ENCODE measurements around the gene CRYBG2. TPM values are rescaled to one million over a fixed set of nuclear protein-coding genes. Genes with fewer than 3 reads are reported as not detected.

CRYBG2 gene
- total RNA-seq, 1 experiment from 2014 or later = 6.4 TPM

- Mint-ChIP-seq H3K27me3 (ENCODE audit: unreplicated experiment) (peaks cover 16% of the 10 kb centered on the region), H3K4me1 (ENCODE audit: low read depth, unreplicated experiment) (peaks cover 29% of the 10 kb centered on the region), H3K9me3 (ENCODE audit: low read depth, unreplicated experiment) (no peaks in the 10 kb centered on the region), H3K27ac (ENCODE audit: unreplicated experiment) (no peak overlapping the region), H3K4me3 (ENCODE audit: low read depth, unreplicated experiment) (no peak overlapping the region), H3K36me3 (ENCODE audit: insufficient read depth, unreplicated experiment) (peaks cover 14% of the 10 kb centered on the region)
- no peak for DNase-seq
- CTCF ChIA-PET = no interaction called here
- BruUV-seq (replicated peaks) = no TSS peak
- TF ChIP-seq CTCF (IDR thresholded peaks at IDR 0.05; ENCODE audit: unreplicated experiment) = no peak
- intact Hi-C loops (cut with micrococcal nuclease; ENCODE audit: unreplicated experiment) = loop anchor here (5.0 kb wide), 2 partner anchors 40 to 85 kb away; no protein-coding TSS in a partner anchor
These were observed 8.4 kb upstream of the CRYBG2 start for GRCh38 chr1:26362331-26362730.

- BruUV-seq (replicated peaks) = no TSS peak
- Mint-ChIP-seq H3K4me3 (ENCODE audit: low read depth, unreplicated experiment) (no peak overlapping the region), H3K4me1 (ENCODE audit: low read depth, unreplicated experiment) (peaks cover 35% of the 10 kb centered on the region), H3K27ac (ENCODE audit: unreplicated experiment) (no peak overlapping the region), H3K36me3 (ENCODE audit: insufficient read depth, unreplicated experiment) (peaks cover 14% of the 10 kb centered on the region), H3K9me3 (ENCODE audit: low read depth, unreplicated experiment) (no peaks in the 10 kb centered on the region), H3K27me3 (ENCODE audit: unreplicated experiment) (peaks cover 16% of the 10 kb centered on the region)
- intact Hi-C loops (cut with micrococcal nuclease; ENCODE audit: unreplicated experiment) = loop anchor here (5.0 kb wide), 2 partner anchors 39 to 84 kb away; no protein-coding TSS in a partner anchor
- TF ChIP-seq CTCF (IDR thresholded peaks at IDR 0.05; ENCODE audit: unreplicated experiment) = no peak
- DNase-seq = no peak
- CTCF ChIA-PET = no interaction called here
These were observed 7.7 kb upstream of the CRYBG2 start for GRCh38 chr1:26361605-26362122.

- TF ChIP-seq CTCF (IDR thresholded peaks at IDR 0.05; ENCODE audit: unreplicated experiment) = no peak
- no peak overlapping the region for H3K27ac Mint-ChIP-seq (ENCODE audit: unreplicated experiment)
- CTCF ChIA-PET = no interaction called here
- no TSS peak for BruUV-seq (replicated peaks)
- intact Hi-C loops (cut with micrococcal nuclease; ENCODE audit: unreplicated experiment) = loop anchor here (5.0 kb wide), 2 partner anchors 39 to 84 kb away; no protein-coding TSS in a partner anchor
- no peaks in the 10 kb centered on the region for H3K9me3 Mint-ChIP-seq (ENCODE audit: low read depth, unreplicated experiment)
- peaks cover 14% of the 10 kb centered on the region for H3K36me3 Mint-ChIP-seq (ENCODE audit: insufficient read depth, unreplicated experiment)
- H3K27me3 Mint-ChIP-seq (ENCODE audit: unreplicated experiment) = peaks cover 16% of the 10 kb centered on the region
- no peak overlapping the region for H3K4me3 Mint-ChIP-seq (ENCODE audit: low read depth, unreplicated experiment)
- no peak for DNase-seq
- H3K4me1 Mint-ChIP-seq (ENCODE audit: low read depth, unreplicated experiment) = peaks cover 40% of the 10 kb centered on the region
These were observed 7.1 kb upstream of the CRYBG2 start for GRCh38 chr1:26360807-26361604.

- DNase-seq = no peak
- TF ChIP-seq CTCF (IDR thresholded peaks at IDR 0.05; ENCODE audit: unreplicated experiment) = no peak
- Mint-ChIP-seq H3K4me3 (ENCODE audit: low read depth, unreplicated experiment) (peak overlapping the region; percentile 64), H3K9me3 (ENCODE audit: low read depth, unreplicated experiment) (no peaks in the 10 kb centered on the region), H3K27ac (ENCODE audit: unreplicated experiment) (peak overlapping the region; percentile 83), H3K4me1 (ENCODE audit: low read depth, unreplicated experiment) (peaks cover 46% of the 10 kb centered on the region), H3K36me3 (ENCODE audit: insufficient read depth, unreplicated experiment) (peaks cover 14% of the 10 kb centered on the region), H3K27me3 (ENCODE audit: unreplicated experiment) (peaks cover 11% of the 10 kb centered on the region)
- CTCF ChIA-PET = no interaction called here
- BruUV-seq (replicated peaks) = no TSS peak
- intact Hi-C loops (cut with micrococcal nuclease; ENCODE audit: unreplicated experiment) = loop anchor here (5.0 kb wide), 2 partner anchors 38 to 83 kb away; no protein-coding TSS in a partner anchor
These were observed 6.3 kb upstream of the CRYBG2 start for GRCh38 chr1:26359981-26360806.

Measured in Calu3 (cell line).